Raji (cell line): ENCODE measurements around the gene KCNA10.

Experiments used
- POLR2A ChIP-seq: IDR thresholded peaks from 2 replicates; pipeline ENCODE4 v1.6.1; 2011; ENCODE audit warnings: low read depth, low read length, control low read depth; ENCODE audit not compliant: insufficient read depth

The KCNA10 gene

GRCh38 chr1:110519125-110519810 is at the start of gene KCNA10:
KCNA10 (minus strand) TSS chr1:110519175; CDS start chr1:110518787, 388 bp downstream.
- TF ChIP-seq POLR2A = no peak

- no peak for TF ChIP-seq POLR2A
Measured at GRCh38 chr1:110566836-110567235, 47.9 kb upstream of the KCNA10 start.

GRCh38 chr1:110565565-110565964 is 46.6 kb upstream of the KCNA10 start:
- no peak for TF ChIP-seq POLR2A

- no peak for TF ChIP-seq POLR2A
Measured at GRCh38 chr1:110563089-110563488, 44.1 kb upstream of the KCNA10 start.

GRCh38 chr1:110561596-110561995 is 42.6 kb upstream of the KCNA10 start:
- TF ChIP-seq POLR2A = no peak

GRCh38 chr1:110559157-110559556 is 40.2 kb upstream of the KCNA10 start:
- no peak for TF ChIP-seq POLR2A

- TF ChIP-seq POLR2A = no peak
Measured at GRCh38 chr1:110557481-110557880, 38.5 kb upstream of the KCNA10 start.

GRCh38 chr1:110556471-110556807 is 37.5 kb upstream of the KCNA10 start:
- no peak for TF ChIP-seq POLR2A

GRCh38 chr1:110555807-110556470 is 37.0 kb upstream of the KCNA10 start:
- no peak for TF ChIP-seq POLR2A

- no peak for TF ChIP-seq POLR2A
Measured at GRCh38 chr1:110554871-110555801, 36.2 kb upstream of the KCNA10 start.

GRCh38 chr1:110551278-110551809 is 32.4 kb upstream of the KCNA10 start:
- TF ChIP-seq POLR2A = no peak

- no peak for TF ChIP-seq POLR2A
Measured at GRCh38 chr1:110549831-110550230, 30.9 kb upstream of the KCNA10 start.

GRCh38 chr1:110548381-110548780 is 29.4 kb upstream of the KCNA10 start:
- no peak for TF ChIP-seq POLR2A

- TF ChIP-seq POLR2A = no peak
Measured at GRCh38 chr1:110547017-110547416, 28.0 kb upstream of the KCNA10 start.

GRCh38 chr1:110545492-110545891 is 26.5 kb upstream of the KCNA10 start:
- no peak for TF ChIP-seq POLR2A
